WTC11 (cell line): ENCODE data around the gene RASGEF1C. TPM values are rescaled to one million over a fixed set of nuclear protein-coding genes. Genes with fewer than 3 reads are reported as not detected.

Source experiments
- ATAC-seq: fragments of 200-7000 bp; cut with Tn5 transposase; 2 replicates; pipeline ENCODE4 v1.10.0; 2021; ENCODE audit warnings: mild to moderate bottlenecking, moderate library complexity
- CTCF ChIA-PET: fragments of 300-600 bp; sonication (Branson Sonifier 250); formaldehyde crosslinking; loops from one replicate; lab custom pipeline; 2021; ENCODE audit warnings: antibody characterized with exemption; lab: Charles Lee
- POLR2A ChIA-PET: fragments of 350-600 bp; sonication (Branson Sonifier 250); formaldehyde crosslinking; loops from one replicate; lab custom pipeline; 2021; ENCODE audit warnings: antibody characterized with exemption; lab: Charles Lee
- DNase-seq: peaks from one replicate; pipeline ENCODE4 v3.0.0; 2021; ENCODE audit warnings: low spot score
- H3K27ac Mint-ChIP-seq: 2 replicates; pipeline ENCODE4 v1.8.0; 2021; ENCODE audit warnings: mixed read lengths
- H3K27me3 Mint-ChIP-seq: 2 replicates; pipeline ENCODE4 v1.8.0; 2021; ENCODE audit warnings: low read depth, mild to moderate bottlenecking, moderate library complexity, mixed read lengths
- H3K36me3 Mint-ChIP-seq: 2 replicates; pipeline ENCODE4 v1.8.0; 2021; ENCODE audit warnings: mixed read lengths
- H3K4me1 Mint-ChIP-seq: 2 replicates; pipeline ENCODE4 v1.8.0; 2022; ENCODE audit warnings: mixed read lengths
- H3K4me3 Mint-ChIP-seq: 2 replicates; pipeline ENCODE4 v1.8.0; 2021; ENCODE audit warnings: mild to moderate bottlenecking, moderate library complexity, mixed read lengths
- H3K9me3 Mint-ChIP-seq: 2 replicates; pipeline ENCODE4 v1.8.0; 2021; ENCODE audit warnings: mixed read lengths
- CBFB ChIP-seq: sonication (generic); formaldehyde crosslinking; IDR thresholded peaks from 2 replicates; pipeline ENCODE4 v1.8.1; 2022; ENCODE audit warnings: mild to moderate bottlenecking, low read depth, missing genetic modification reagents
- FOXK1 ChIP-seq: sonication (generic); formaldehyde crosslinking; IDR thresholded peaks from 2 replicates; pipeline ENCODE4 v1.8.0; 2022; ENCODE audit warnings: mild to moderate bottlenecking, moderate library complexity, missing genetic modification reagents
- IRF2 ChIP-seq: sonication (generic); formaldehyde crosslinking; IDR thresholded peaks from 2 replicates; pipeline ENCODE4 v1.8.0; 2022; ENCODE audit warnings: low read depth, missing genetic modification reagents, borderline replicate concordance
- JAZF1 ChIP-seq: fragments of 250-450 bp; sonication (Bioruptor Pico); IDR thresholded peaks from 2 replicates; pipeline ENCODE4 v1.9.0; 2021; ENCODE audit warnings: moderate library complexity, mild to moderate bottlenecking, inconsistent platforms
- JUN ChIP-seq: sonication (generic); formaldehyde crosslinking; IDR thresholded peaks from 2 replicates; pipeline ENCODE4 v1.8.0; 2023; ENCODE audit warnings: mild to moderate bottlenecking, missing genetic modification reagents
- NFATC4 ChIP-seq: fragments of 250-450 bp; sonication (Bioruptor Pico); IDR thresholded peaks from 2 replicates; pipeline ENCODE4 v1.9.0; 2021; ENCODE audit warnings: mild to moderate bottlenecking
- NFYB ChIP-seq: sonication (generic); formaldehyde crosslinking; conservative IDR thresholded peaks from 2 replicates; pipeline ENCODE4 v1.8.0; 2022; ENCODE audit warnings: low read depth, missing genetic modification reagents
- OVOL2 ChIP-seq: fragments of 250-450 bp; sonication (Bioruptor Pico); IDR thresholded peaks from 2 replicates; pipeline ENCODE4 v1.9.0; 2021; ENCODE audit warnings: mild to moderate bottlenecking, borderline replicate concordance
- RELA ChIP-seq: sonication (generic); formaldehyde crosslinking; IDR thresholded peaks from 2 replicates; pipeline ENCODE4 v1.8.1; 2022; ENCODE audit warnings: missing genetic modification reagents, mild to moderate bottlenecking, borderline replicate concordance
- TEAD1 ChIP-seq: sonication (generic); formaldehyde crosslinking; IDR thresholded peaks from 2 replicates; pipeline ENCODE4 v1.8.0; 2022; ENCODE audit warnings: mild to moderate bottlenecking, missing genetic modification reagents
- ZNF219 ChIP-seq: sonication (generic); formaldehyde crosslinking; IDR thresholded peaks from 2 replicates; pipeline ENCODE4 v1.8.0; 2023; ENCODE audit warnings: missing genetic modification reagents, mild to moderate bottlenecking, borderline replicate concordance
- ZNF416 ChIP-seq: fragments of 250-450 bp; sonication (Bioruptor Pico); IDR thresholded peaks from 2 replicates; pipeline ENCODE4 v1.9.0; 2021; ENCODE audit warnings: mild to moderate bottlenecking, inconsistent platforms
- total RNA-seq: library from RNA; stranded (reverse); gene quantifications from 3 replicates; pipeline ENCODE4 v1.2.3, GENCODE V29; 2021
- TF ChIP-seq, protein P1 (sequence below): fragments of 250-450 bp; sonication (Bioruptor Pico); IDR thresholded peaks from 2 replicates; pipeline ENCODE4 v1.9.0; 2021; ENCODE audit warnings: mild to moderate bottlenecking, borderline replicate concordance
- TF ChIP-seq, protein P2 (sequence below): sonication (generic); formaldehyde crosslinking; conservative IDR thresholded peaks from 2 replicates; pipeline ENCODE4 v1.8.1; 2023; ENCODE audit warnings: mild to moderate bottlenecking, low read depth, missing genetic modification reagents, moderate library complexity
- TF ChIP-seq, protein P3 (sequence below): sonication (generic); formaldehyde crosslinking; IDR thresholded peaks from 2 replicates; pipeline ENCODE4 v1.8.0; 2022; ENCODE audit warnings: mild to moderate bottlenecking, missing genetic modification reagents
- TF ChIP-seq, protein P4 (sequence below): sonication (generic); formaldehyde crosslinking; IDR thresholded peaks from 2 replicates; pipeline ENCODE4 v1.8.1; 2023; ENCODE audit warnings: mild to moderate bottlenecking, missing genetic modification reagents, moderate library complexity
- TF ChIP-seq, protein P5 (sequence below): sonication (generic); formaldehyde crosslinking; IDR thresholded peaks from 2 replicates; pipeline ENCODE4 v1.8.0; 2022; ENCODE audit warnings: mild to moderate bottlenecking, missing genetic modification reagents
- TF ChIP-seq, protein P6 (sequence below): sonication (generic); formaldehyde crosslinking; IDR thresholded peaks from 2 replicates; pipeline ENCODE4 v1.8.1; 2022; ENCODE audit warnings: mild to moderate bottlenecking, missing genetic modification reagents, moderate library complexity, borderline replicate concordance

RASGEF1C gene
- total RNA-seq, 1 experiment from 2014 or later = 0.96 TPM

DNA sequence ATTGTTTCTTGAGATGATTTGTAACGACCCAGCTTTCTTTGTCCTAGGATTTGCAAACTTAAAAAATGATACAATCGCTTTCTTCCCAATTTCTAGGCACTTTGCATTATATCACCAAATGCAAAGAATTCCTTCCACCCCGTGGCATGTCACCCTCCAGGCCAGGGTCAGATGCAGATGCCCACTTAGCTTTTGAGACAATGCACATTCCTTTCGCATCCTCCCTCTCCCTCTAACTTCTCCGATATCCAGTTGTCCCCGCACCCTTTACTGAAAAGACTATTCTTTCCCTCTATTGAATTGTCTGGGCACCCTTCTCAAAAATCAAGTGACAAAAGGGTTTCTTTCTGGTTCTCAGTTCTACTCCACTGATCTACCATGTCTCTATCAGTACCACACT, 154.8 kb downstream of the RASGEF1C start:
- no peaks in the 10 kb centered on the region for H3K27me3 Mint-ChIP-seq
- ChIA-PET CTCF (interaction anchor here (1.8 kb wide), 1 partner anchor 37 kb away, joined by 10 read pairs; no protein-coding TSS in a partner anchor), POLR2A (no interaction called here)
- DNase-seq = no peak
- no peak overlapping the region for H3K4me3 Mint-ChIP-seq
- peak overlapping the region; percentile 25; the same call in 1 of the 2 replicates for H3K27ac Mint-ChIP-seq
- ATAC-seq = peak; percentile 38; the same call in 1 of the 2 replicates
- TF ChIP-seq, protein P1, sequence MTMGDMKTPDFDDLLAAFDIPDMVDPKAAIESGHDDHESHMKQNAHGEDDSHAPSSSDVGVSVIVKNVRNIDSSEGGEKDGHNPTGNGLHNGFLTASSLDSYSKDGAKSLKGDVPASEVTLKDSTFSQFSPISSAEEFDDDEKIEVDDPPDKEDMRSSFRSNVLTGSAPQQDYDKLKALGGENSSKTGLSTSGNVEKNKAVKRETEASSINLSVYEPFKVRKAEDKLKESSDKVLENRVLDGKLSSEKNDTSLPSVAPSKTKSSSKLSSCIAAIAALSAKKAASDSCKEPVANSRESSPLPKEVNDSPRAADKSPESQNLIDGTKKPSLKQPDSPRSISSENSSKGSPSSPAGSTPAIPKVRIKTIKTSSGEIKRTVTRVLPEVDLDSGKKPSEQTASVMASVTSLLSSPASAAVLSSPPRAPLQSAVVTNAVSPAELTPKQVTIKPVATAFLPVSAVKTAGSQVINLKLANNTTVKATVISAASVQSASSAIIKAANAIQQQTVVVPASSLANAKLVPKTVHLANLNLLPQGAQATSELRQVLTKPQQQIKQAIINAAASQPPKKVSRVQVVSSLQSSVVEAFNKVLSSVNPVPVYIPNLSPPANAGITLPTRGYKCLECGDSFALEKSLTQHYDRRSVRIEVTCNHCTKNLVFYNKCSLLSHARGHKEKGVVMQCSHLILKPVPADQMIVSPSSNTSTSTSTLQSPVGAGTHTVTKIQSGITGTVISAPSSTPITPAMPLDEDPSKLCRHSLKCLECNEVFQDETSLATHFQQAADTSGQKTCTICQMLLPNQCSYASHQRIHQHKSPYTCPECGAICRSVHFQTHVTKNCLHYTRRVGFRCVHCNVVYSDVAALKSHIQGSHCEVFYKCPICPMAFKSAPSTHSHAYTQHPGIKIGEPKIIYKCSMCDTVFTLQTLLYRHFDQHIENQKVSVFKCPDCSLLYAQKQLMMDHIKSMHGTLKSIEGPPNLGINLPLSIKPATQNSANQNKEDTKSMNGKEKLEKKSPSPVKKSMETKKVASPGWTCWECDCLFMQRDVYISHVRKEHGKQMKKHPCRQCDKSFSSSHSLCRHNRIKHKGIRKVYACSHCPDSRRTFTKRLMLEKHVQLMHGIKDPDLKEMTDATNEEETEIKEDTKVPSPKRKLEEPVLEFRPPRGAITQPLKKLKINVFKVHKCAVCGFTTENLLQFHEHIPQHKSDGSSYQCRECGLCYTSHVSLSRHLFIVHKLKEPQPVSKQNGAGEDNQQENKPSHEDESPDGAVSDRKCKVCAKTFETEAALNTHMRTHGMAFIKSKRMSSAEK (CRISPR knock-in tag) = no peak
- TF ChIP-seq, protein P2, sequence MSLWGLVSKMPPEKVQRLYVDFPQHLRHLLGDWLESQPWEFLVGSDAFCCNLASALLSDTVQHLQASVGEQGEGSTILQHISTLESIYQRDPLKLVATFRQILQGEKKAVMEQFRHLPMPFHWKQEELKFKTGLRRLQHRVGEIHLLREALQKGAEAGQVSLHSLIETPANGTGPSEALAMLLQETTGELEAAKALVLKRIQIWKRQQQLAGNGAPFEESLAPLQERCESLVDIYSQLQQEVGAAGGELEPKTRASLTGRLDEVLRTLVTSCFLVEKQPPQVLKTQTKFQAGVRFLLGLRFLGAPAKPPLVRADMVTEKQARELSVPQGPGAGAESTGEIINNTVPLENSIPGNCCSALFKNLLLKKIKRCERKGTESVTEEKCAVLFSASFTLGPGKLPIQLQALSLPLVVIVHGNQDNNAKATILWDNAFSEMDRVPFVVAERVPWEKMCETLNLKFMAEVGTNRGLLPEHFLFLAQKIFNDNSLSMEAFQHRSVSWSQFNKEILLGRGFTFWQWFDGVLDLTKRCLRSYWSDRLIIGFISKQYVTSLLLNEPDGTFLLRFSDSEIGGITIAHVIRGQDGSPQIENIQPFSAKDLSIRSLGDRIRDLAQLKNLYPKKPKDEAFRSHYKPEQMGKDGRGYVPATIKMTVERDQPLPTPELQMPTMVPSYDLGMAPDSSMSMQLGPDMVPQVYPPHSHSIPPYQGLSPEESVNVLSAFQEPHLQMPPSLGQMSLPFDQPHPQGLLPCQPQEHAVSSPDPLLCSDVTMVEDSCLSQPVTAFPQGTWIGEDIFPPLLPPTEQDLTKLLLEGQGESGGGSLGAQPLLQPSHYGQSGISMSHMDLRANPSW = no peak
- no peak for TF ChIP-seq CBFB (CRISPR knock-in tag)
- no peaks in the 10 kb centered on the region for H3K9me3 Mint-ChIP-seq
- H3K4me1 Mint-ChIP-seq = peaks cover 78% of the 10 kb centered on the region
- no peaks in the 10 kb centered on the region for H3K36me3 Mint-ChIP-seq

DNA sequence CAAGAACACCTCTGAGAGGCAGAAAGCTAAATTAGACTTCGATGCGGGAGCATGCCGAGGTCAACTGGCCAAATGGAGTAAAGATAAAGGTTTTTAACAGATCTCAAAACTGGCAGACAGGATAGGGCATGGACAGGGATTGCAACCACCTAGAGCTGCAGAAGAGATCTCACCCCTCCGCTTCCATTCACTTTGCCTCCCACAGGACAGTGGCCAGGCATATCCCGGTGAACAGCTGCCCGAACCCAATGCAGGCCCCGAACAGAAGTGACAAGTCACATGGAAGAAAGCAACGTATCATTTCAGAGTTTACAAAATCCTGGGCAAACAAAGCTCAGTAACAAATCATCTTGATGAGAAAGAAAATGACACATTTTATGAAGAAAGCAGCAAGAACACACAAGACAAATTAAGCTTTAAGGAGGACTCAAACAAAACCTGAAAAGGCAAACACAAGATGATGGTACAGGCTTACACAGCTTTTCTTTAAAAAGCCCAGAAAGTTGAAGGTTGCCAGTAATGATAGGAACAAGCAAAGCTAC, 155.9 kb downstream of the RASGEF1C start:
- ChIA-PET CTCF (interaction anchor here (0.8 to 1.8 kb wide), 4 partner anchors 27 to 251 kb away, joined by 3 to 10 read pairs (median 4); no protein-coding TSS in a partner anchor), POLR2A (no interaction called here)
- H3K4me1 Mint-ChIP-seq = peaks cover 73% of the 10 kb centered on the region
- TF ChIP-seq NFYB (CRISPR knock-in tag) (no peak), TEAD1 (no peak), IRF2 (no peak), ZNF416 (CRISPR knock-in tag) (no peak), JUN (no peak), RELA (CRISPR knock-in tag) (no peak), JAZF1 (no peak), ZNF219 (CRISPR knock-in tag) (no peak), OVOL2 (CRISPR knock-in tag) (no peak), NFATC4 (no peak), FOXK1 (CRISPR knock-in tag) (no peak)
- TF ChIP-seq, protein P3, sequence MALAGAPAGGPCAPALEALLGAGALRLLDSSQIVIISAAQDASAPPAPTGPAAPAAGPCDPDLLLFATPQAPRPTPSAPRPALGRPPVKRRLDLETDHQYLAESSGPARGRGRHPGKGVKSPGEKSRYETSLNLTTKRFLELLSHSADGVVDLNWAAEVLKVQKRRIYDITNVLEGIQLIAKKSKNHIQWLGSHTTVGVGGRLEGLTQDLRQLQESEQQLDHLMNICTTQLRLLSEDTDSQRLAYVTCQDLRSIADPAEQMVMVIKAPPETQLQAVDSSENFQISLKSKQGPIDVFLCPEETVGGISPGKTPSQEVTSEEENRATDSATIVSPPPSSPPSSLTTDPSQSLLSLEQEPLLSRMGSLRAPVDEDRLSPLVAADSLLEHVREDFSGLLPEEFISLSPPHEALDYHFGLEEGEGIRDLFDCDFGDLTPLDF (CRISPR knock-in tag) = no peak
- TF ChIP-seq, protein P4, sequence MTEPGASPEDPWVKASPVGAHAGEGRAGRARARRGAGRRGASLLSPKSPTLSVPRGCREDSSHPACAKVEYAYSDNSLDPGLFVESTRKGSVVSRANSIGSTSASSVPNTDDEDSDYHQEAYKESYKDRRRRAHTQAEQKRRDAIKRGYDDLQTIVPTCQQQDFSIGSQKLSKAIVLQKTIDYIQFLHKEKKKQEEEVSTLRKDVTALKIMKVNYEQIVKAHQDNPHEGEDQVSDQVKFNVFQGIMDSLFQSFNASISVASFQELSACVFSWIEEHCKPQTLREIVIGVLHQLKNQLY (CRISPR knock-in tag) = no peak
- TF ChIP-seq, protein P5, sequence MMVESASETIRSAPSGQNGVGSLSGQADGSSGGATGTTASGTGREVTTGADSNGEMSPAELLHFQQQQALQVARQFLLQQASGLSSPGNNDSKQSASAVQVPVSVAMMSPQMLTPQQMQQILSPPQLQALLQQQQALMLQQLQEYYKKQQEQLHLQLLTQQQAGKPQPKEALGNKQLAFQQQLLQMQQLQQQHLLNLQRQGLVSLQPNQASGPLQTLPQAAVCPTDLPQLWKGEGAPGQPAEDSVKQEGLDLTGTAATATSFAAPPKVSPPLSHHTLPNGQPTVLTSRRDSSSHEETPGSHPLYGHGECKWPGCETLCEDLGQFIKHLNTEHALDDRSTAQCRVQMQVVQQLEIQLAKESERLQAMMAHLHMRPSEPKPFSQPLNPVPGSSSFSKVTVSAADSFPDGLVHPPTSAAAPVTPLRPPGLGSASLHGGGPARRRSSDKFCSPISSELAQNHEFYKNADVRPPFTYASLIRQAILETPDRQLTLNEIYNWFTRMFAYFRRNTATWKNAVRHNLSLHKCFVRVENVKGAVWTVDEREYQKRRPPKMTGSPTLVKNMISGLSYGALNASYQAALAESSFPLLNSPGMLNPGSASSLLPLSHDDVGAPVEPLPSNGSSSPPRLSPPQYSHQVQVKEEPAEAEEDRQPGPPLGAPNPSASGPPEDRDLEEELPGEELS (CRISPR knock-in tag) = no peak
- TF ChIP-seq, protein P6, sequence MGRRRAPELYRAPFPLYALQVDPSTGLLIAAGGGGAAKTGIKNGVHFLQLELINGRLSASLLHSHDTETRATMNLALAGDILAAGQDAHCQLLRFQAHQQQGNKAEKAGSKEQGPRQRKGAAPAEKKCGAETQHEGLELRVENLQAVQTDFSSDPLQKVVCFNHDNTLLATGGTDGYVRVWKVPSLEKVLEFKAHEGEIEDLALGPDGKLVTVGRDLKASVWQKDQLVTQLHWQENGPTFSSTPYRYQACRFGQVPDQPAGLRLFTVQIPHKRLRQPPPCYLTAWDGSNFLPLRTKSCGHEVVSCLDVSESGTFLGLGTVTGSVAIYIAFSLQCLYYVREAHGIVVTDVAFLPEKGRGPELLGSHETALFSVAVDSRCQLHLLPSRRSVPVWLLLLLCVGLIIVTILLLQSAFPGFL (CRISPR knock-in tag) = no peak
- TF ChIP-seq, all 79 proteins: peak for 0
- Mint-ChIP-seq H3K4me3 (no peak overlapping the region), H3K27ac (peak overlapping the region; percentile 12), H3K9me3 (peaks cover under 1% of the 10 kb centered on the region; the same call in 1 of the 2 replicates), H3K36me3 (peaks cover 2% of the 10 kb centered on the region; the same call in 1 of the 2 replicates), H3K27me3 (no peaks in the 10 kb centered on the region)
- ATAC-seq = no peak
- no peak for DNase-seq
